GM21576 (cell line): ENCODE data around the gene GRID2.
"Not testable (repeated sequence)": the region's sequence is repeated elsewhere in the genome, so short reads cannot be mapped to it uniquely, and the experiment has no call there.

ENCODE experiments used
- ATAC-seq: cut with Tn5 transposase; IDR thresholded peaks from one replicate; pipeline ENCODE4 v1.9.1; 2021; ENCODE audit warnings: mild to moderate bottlenecking, moderate library complexity; ENCODE audit not compliant: unreplicated experiment

The GRID2 gene

DNA sequence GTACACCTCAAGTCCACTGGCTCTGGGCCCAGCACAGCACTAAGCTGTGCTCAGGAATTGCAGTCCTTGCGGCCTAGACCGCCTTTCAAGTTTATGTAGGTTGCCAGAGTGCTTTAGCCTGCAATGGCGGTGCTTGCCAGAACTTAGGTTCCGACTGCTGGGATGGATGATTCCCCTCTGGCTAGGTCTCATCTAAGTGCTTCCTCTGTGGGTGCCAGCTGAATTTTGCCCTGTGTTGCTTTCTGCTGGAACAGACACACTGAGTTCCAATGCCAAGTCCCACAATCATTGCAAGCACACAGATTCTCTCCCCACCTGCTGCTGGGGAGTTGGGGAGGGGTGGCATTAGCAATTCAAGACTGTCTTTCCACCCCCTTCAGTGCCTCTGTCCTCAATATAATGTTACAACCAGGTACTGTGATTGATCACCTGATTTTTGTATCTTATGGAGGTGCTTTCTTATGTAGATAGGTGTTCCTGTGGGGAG lies 129.5 kb downstream of the GRID2 start:
- ATAC-seq = no peak

DNA sequence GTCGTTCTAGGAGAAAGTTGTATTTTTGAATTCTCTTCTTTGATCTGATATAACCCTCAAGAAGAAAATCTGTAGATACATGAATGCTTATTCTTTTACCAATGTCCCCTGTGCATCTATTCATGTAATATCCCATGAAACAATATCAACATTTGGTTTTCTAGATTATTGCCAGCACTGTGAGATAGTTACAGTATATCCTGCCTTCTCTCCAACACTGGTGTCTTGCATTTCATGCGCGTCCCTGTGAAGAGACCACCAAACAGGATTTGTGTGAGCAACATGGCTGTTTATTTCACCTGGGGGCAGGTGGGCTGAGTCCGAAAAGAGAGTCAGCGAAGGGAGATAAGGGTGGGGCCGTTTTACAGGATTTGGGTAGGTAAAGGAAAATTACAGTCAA lies 135.0 kb downstream of the GRID2 start:
- not testable (repeated sequence) for ATAC-seq

DNA sequence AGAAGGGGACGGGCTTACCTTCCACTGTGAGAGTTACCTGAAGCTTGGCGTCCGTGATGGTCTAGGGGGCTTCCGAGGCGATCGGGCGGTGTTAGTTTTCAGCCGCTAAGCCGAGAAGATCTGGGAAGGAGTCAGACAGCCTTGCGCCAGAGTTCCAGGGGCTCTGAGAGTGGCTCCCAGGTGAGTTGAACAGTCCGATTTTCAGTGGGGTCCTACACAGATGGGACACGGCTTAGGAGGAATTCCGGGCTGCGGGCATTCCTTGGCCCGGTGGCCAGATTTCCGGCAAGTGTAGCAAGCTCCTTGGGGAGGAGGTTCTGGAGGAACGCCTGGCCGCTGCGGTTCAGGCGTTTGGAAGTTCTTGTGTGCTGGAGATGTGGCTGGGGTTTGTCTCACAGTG lies 138.4 kb downstream of the GRID2 start:
- ATAC-seq = not testable (repeated sequence)

DNA sequence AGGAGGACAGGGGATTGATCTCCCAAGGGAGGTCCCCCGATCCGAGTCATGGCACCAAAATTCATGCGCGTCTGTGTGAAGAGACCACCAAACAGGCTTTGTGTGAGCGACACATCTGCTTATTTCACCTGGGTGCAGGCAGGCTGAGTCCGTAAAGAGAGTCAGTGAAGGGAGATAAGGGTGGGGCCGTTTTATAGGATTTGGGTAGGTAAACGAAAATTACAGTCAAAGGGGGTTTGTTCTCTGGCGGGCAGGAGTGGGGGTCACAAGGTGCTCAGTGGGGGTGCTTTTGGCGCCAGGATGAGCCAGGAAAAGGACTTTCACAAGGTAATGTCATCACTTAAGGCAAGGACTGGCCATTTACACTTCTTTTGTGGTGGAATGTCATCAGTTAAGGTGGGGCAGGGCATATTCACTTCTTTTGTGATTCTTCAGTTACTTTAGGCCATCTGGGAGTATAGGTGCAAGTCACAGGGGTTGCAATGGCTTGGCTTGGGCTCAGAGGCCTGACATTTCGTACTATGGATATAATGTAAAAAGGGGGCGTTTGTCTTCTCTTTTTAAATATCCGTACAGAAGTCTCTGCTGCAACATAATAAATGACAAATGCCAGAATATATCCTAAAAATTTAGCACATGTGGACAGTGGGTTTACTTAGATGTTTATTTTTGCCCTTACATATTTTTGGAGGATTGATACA lies 140.5 kb downstream of the GRID2 start:
- ATAC-seq = not testable (repeated sequence)

GRCh38 chr4:92445127-92445526 lies 141.4 kb downstream of the GRID2 start:
- ATAC-seq = no peak

DNA sequence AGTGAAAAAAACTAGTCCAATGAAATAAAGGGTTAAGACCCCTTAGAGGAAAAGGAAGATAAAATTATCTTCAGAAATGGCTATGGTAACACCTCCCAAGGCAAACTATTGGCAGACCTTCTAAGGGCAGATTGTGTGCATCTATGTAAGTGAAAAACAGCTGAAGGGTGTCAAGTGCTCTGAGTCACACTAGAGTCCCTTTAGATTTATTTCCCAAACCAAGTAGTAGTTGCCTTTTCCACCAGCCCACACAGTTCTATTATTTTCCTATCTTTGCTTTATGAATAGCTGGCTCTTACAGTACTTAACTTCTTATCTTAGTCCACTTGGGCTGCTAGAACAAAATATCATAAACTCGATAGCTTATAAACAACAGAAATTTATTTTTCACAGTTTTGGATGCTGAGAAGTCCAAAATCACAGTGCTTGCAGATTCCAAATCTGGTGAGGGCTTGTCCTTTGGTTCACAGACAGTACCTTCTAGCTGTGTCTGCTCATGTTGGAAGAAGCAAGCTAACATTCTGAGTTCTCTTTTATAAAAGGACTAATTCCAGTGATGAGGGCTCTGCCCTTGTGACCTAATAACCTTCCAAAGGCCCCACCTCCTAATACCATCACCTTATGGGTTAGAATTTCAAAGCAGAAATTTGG lies 143.6 kb downstream of the GRID2 start:
- no peak for ATAC-seq

- not testable (repeated sequence) for ATAC-seq
Observed at GRCh38 chr4:92448176-92448575, 144.4 kb downstream of the GRID2 start.

DNA sequence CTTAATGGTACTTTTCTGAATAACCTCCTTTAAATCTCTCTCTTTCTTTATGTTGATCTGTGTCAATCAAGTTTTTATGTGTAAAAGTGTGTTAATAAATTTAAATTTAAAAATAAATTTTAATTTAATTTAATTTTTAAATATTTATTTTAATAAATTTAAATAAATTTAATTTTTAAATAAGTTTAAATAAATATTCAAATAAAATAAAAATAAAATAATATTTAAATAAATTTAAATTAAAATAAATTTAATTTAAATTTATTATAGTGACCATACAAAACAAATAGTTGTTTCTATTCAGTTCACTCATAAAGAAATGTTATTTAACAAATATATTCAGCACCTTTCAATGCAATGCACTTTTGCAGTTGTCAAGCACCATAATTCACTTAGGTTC lies 146.9 kb downstream of the GRID2 start:
- no peak for ATAC-seq

GRCh38 chr4:92451782-92452181 lies 148.0 kb downstream of the GRID2 start:
- ATAC-seq = no peak

DNA sequence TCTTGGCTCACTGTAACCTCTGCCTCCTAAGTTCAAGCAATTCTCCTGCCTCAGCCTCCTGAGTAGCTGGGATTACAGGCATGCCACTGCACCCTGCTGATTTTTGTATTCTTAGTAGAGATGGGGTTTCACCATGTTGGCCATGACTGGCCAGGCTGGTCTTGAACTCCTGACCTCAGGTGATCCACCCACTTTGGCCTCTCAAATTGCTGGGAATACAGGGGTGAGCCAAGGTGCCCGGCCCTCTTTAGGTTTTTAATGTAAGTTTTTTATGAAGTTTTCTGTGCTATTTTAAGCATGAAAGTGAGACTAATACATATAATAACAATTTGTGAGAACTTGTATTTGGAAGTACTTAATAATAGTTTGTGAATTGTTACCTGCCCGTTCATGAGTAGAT lies 148.6 kb downstream of the GRID2 start:
- ATAC-seq = not testable (repeated sequence)

DNA sequence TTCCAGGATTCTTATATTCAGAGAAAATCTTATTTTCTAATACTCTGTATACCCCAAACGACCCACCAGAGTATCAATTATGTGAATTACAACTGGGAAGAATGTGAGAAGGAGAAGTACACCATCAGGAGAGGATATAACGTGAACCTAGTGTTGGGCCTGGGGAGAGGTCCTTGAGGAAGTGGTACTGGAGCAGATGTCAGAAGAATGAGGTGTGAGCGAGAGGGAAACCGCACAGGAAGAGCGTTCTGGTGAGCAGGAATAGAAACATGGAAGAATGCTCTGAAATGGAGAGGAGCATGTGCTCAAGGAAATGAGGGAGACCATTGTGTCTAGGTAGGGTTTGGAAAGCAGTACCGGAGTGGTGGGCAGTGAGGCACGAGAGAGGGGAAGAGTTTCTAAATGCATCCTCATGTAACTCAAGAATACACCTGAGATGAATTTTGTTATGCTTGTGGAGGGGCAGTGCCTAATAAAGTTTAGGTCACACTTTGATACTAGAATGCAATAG lies 151.6 kb downstream of the GRID2 start:
- ATAC-seq = no peak

- no peak for ATAC-seq
Observed at GRCh38 chr4:92455951-92456350, 152.2 kb downstream of the GRID2 start.

DNA sequence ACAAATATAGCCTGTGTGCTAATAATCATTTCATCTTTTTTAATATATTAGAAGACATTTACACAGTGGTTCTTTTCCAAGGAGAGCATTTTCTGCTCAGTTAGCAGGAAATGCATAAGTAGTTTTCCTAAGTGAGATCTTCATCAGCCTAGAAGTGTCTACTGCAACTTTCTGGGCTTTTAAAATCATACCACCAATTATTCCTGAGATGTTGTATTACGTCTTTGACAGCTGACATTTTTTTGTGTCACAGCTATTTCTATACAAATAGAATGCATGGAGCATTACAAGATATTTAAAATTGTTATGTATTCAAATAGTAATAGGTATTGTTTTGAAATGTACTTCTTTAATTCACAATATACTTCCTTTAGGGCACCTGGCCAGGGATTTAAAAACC lies 158.0 kb downstream of the GRID2 start:
- ATAC-seq = no peak

- ATAC-seq = no peak
Observed at GRCh38 chr4:92477298-92477697, 173.5 kb downstream of the GRID2 start.

DNA sequence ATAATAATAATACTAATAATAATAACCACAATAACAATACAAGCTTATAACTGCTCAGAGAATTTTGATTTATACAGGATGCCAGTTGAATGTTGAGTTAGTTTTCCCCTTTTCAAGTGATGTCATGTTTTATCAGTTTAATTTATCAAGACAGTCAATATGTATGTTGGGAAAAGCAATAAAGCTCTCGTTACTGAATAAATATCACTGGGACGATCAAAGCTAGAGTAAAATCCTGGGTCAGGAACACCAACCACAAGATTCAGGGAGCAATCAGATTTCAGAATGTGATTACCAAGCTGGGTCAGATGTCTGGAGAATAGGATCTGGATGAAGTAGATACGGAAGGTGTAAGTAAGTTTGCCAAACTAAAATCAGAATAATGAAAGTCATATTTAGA lies 179.6 kb downstream of the GRID2 start:
- no peak for ATAC-seq

DNA sequence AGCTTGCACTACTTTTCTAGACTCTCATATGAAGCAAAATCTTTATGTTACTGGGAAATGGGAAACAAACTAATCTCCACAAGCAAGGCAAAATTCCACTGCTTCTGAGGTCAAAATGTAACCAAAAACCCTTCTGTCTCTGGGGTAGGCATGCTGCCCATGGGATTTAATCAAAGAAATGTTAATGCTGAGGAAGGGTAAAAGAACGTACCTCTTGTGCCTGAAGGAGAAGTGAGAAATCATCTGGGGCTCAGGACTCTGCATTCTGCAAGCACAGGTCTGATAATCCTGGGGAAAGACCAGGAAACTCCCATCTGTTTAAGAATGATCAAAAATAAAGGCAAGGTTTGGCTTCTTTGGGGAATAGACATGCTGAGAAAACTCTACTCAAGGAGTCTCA lies 184.7 kb downstream of the GRID2 start:
- ATAC-seq = no peak

DNA sequence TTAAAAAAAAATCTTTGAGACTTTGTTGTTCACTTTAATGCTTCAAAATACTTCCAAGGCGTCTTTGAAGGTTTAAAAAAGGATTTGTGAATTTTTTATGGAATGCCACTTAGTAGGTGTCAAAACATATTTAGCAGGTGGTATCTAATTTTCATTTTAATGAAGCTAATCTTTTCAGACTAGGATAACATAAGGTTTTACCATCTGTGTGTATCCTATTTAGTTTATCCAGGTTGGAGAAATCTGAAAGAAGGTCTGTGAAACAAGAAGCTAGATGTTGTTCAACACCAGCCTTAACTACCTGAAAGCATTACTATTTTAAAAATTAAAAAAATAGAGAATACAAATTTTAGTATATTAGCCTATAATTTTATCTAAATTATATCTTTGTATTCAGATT lies 193.4 kb downstream of the GRID2 start:
- ATAC-seq = no peak

DNA sequence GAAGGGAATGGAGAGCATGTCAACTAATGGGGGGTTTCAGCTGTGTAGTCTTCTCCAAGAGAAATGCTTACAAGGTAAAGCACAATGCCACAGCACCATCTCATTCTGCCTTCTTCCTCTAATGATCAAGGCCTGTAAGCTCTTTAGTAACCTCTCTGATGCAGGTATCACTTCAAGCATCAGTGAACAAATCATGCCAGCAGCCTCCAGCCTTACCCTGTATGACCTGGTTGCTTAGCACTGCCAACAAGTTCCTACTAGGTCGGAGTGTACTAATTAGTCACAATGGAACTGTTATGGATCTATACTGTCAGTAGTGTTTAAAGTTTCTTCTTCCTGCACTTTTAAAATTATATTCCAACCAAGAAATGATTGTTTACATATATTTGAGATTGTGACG lies 197.7 kb downstream of the GRID2 start:
- ATAC-seq = no peak

DNA sequence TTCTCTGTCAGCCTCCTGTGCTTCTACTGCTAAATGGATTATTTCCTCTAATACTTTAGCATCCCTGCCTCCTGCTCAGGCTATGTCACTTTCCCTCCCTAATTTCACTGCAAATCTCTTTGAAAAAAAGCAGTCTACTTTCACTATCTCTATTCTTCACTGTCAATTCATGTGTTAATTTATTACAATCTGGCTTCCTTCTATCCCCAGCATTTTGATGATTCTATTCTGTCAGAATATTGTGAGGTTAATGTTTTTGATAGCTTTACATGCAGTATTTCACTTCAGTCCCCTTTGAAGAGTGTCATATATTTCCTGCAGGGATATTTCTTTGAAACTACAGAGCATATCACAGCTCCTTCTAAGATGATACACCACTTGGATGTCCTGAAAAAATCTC lies 203.2 kb downstream of the GRID2 start:
- no peak for ATAC-seq

- no peak for ATAC-seq
Observed at GRCh38 chr4:92514627-92515026, 210.9 kb downstream of the GRID2 start.

- ATAC-seq = no peak
Observed at GRCh38 chr4:92516450-92516849, 212.7 kb downstream of the GRID2 start.

GRCh38 chr4:92519727-92520126 lies 216.0 kb downstream of the GRID2 start:
- ATAC-seq = no peak
